ENCODE results near the gene EIF3J. TPM values are rescaled to one million over a fixed set of nuclear protein-coding genes. Genes with fewer than 3 reads are reported as not detected.

Gene EIF3J
- total and polyA plus RNA-seq, 4 donors, result 23.5 to 49.9 (median 39.6) TPM

DNA sequence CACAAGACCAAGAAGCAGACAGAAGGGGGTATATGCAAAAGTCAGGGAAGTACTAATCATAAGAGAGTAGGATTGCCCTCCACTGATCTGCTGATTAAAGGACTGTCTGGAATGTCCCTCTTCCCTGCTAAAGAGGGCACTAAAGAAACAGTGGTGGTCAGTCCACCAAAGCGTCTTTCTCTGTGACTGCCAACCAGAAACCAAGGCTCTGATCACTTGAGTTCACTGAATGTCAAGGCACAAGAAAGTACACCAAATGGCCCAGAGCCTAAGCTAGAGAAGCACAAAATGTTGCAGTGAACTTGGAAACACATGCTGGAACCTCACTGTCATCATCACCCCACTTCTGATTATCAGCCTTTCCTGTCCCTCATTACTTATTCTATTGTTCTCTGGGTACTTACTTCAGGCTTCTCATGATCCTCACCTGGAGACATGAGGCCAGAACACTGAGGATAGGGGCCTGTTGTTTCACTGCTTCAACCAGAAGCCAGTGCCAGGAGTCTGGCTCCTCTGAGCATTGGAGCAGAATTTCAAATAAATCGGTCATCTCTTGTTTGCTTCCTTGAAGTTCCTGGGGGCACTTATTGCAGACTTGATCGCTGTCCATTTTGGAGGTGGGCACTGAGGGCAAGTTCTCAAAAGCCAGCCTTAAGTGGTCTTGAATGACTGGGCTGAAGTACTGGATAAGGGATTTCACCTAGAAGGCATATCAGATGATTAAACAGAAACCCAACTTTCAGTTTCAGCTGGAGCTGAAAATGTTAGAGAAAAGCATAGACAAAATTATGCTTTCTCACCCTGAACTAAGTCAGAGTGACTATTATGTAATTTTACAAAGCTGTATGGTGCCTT is 58.9 kb downstream of the EIF3J start:
- no peaks in the 10 kb centered on the region for H3K9me3 ChIP-seq (ENCODE audit: control insufficient read depth in 4 of 4, low read length in 3 of 4)
- no peaks in the 10 kb centered on the region for H3K4me1 ChIP-seq (ENCODE audit: control insufficient read depth in 4 of 4, insufficient read depth in 4 of 4, low read length in 3 of 4)
- no peak for DNase-seq (ENCODE audit: low spot score)
- H3K27ac ChIP-seq (ENCODE audit: low read depth in 1 of 2, low read length in 2 of 2), result no peak overlapping the region
- H3K4me3 ChIP-seq (ENCODE audit: low read depth in 1 of 3, low read length in 3 of 3), result no peak overlapping the region
- 94% methylated on average over 3 of the region's 3 CpGs for WGBS
- H3K27me3 ChIP-seq (ENCODE audit: control insufficient read depth in 4 of 4, insufficient read depth in 4 of 4, low read length in 3 of 4), result no peaks in the 10 kb centered on the region
- H3K9ac ChIP-seq (ENCODE audit: low read depth in 1 of 2, low read length in 2 of 2), result no peak overlapping the region
- TF ChIP-seq RXRA (IDR thresholded peaks at IDR 0.05), result no peak
- no peak for TF ChIP-seq EGR1 (IDR thresholded peaks at IDR 0.05; ENCODE audit: low read depth in 2 of 2)
- TF ChIP-seq, protein P1, sequence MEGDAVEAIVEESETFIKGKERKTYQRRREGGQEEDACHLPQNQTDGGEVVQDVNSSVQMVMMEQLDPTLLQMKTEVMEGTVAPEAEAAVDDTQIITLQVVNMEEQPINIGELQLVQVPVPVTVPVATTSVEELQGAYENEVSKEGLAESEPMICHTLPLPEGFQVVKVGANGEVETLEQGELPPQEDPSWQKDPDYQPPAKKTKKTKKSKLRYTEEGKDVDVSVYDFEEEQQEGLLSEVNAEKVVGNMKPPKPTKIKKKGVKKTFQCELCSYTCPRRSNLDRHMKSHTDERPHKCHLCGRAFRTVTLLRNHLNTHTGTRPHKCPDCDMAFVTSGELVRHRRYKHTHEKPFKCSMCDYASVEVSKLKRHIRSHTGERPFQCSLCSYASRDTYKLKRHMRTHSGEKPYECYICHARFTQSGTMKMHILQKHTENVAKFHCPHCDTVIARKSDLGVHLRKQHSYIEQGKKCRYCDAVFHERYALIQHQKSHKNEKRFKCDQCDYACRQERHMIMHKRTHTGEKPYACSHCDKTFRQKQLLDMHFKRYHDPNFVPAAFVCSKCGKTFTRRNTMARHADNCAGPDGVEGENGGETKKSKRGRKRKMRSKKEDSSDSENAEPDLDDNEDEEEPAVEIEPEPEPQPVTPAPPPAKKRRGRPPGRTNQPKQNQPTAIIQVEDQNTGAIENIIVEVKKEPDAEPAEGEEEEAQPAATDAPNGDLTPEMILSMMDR (IDR thresholded peaks at IDR 0.05; ENCODE audit: low read depth, low read length, missing input control), result no peak
- no peak for TF ChIP-seq FOXA1 (IDR thresholded peaks at IDR 0.05)
- TF ChIP-seq, protein P2, sequence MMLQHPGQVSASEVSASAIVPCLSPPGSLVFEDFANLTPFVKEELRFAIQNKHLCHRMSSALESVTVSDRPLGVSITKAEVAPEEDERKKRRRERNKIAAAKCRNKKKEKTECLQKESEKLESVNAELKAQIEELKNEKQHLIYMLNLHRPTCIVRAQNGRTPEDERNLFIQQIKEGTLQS (IDR thresholded peaks at IDR 0.05), result no peak
- no peak for TF ChIP-seq NR2F2 (IDR thresholded peaks at IDR 0.05)
- no peak for TF ChIP-seq HNF4G (IDR thresholded peaks at IDR 0.05)
- no peak for TF ChIP-seq FOXA2 (IDR thresholded peaks at IDR 0.05)
- TF ChIP-seq GABPA (IDR thresholded peaks at IDR 0.05 in 1 of 2, conservative IDR thresholded peaks at IDR 0.05 in 1 of 2), result no peak
- no peak for TF ChIP-seq HNF4A (conservative IDR thresholded peaks at IDR 0.05)
- TF ChIP-seq, protein P3, sequence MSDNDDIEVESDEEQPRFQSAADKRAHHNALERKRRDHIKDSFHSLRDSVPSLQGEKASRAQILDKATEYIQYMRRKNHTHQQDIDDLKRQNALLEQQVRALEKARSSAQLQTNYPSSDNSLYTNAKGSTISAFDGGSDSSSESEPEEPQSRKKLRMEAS (IDR thresholded peaks at IDR 0.05), result no peak
- TF ChIP-seq YY1 (IDR thresholded peaks at IDR 0.05), result no peak
- no peak for TF ChIP-seq TAF1 (conservative IDR thresholded peaks at IDR 0.05)
- no peak for TF ChIP-seq RAD21 (IDR thresholded peaks at IDR 0.05)
- peaks cover 16 to 72% (median 47%) of the 10 kb centered on the region in 4 donors for H3K36me3 ChIP-seq (ENCODE audit: control insufficient read depth in 4 of 4, insufficient read depth in 3 of 4, low read depth in 1 of 4, low read length in 3 of 4)

DNA sequence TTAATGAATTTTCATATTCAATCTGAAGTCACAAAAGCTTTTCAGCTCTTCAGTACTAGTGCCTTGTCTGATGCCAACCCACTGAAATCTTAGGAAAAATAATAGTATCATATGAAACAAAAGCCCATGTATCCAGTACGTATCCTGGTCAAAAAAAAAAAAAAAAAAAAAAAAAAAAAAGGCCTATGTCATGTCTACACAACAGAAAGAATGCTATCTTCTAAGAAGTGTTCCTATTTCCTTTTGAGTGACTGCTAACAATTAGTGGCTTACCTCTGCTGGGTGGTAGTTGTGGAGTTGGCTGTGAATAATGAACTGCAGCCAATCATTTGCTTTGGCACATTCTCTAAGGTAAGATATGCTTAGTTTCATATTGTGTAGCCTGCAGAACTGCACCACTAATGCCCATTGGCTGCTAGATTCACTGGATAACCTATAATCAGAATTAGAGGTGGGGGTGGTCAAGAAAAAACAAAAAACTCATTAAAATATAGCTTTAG is 59.6 kb downstream of the EIF3J start:
- no peak for TF ChIP-seq TAF1 (conservative IDR thresholded peaks at IDR 0.05)
- TF ChIP-seq YY1 (IDR thresholded peaks at IDR 0.05), result no peak
- no peak for TF ChIP-seq GABPA (IDR thresholded peaks at IDR 0.05 in 1 of 2, conservative IDR thresholded peaks at IDR 0.05 in 1 of 2)
- TF ChIP-seq, protein P3 (IDR thresholded peaks at IDR 0.05), result no peak
- no peak for TF ChIP-seq NR2F2 (IDR thresholded peaks at IDR 0.05)
- TF ChIP-seq, protein P4, sequence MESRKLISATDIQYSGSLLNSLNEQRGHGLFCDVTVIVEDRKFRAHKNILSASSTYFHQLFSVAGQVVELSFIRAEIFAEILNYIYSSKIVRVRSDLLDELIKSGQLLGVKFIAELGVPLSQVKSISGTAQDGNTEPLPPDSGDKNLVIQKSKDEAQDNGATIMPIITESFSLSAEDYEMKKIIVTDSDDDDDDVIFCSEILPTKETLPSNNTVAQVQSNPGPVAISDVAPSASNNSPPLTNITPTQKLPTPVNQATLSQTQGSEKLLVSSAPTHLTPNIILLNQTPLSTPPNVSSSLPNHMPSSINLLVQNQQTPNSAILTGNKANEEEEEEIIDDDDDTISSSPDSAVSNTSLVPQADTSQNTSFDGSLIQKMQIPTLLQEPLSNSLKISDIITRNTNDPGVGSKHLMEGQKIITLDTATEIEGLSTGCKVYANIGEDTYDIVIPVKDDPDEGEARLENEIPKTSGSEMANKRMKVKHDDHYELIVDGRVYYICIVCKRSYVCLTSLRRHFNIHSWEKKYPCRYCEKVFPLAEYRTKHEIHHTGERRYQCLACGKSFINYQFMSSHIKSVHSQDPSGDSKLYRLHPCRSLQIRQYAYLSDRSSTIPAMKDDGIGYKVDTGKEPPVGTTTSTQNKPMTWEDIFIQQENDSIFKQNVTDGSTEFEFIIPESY (IDR thresholded peaks at IDR 0.05), result no peak
- TF ChIP-seq SP1 (IDR thresholded peaks at IDR 0.05), result no peak
- TF ChIP-seq, protein P2 (IDR thresholded peaks at IDR 0.05), result no peak
- TF ChIP-seq RAD21 (IDR thresholded peaks at IDR 0.05), result no peak
- TF ChIP-seq, protein P1 (IDR thresholded peaks at IDR 0.05; ENCODE audit: low read depth, low read length, missing input control), result no peak
- TF ChIP-seq FOXA2 (IDR thresholded peaks at IDR 0.05), result no peak
- TF ChIP-seq, protein P5, sequence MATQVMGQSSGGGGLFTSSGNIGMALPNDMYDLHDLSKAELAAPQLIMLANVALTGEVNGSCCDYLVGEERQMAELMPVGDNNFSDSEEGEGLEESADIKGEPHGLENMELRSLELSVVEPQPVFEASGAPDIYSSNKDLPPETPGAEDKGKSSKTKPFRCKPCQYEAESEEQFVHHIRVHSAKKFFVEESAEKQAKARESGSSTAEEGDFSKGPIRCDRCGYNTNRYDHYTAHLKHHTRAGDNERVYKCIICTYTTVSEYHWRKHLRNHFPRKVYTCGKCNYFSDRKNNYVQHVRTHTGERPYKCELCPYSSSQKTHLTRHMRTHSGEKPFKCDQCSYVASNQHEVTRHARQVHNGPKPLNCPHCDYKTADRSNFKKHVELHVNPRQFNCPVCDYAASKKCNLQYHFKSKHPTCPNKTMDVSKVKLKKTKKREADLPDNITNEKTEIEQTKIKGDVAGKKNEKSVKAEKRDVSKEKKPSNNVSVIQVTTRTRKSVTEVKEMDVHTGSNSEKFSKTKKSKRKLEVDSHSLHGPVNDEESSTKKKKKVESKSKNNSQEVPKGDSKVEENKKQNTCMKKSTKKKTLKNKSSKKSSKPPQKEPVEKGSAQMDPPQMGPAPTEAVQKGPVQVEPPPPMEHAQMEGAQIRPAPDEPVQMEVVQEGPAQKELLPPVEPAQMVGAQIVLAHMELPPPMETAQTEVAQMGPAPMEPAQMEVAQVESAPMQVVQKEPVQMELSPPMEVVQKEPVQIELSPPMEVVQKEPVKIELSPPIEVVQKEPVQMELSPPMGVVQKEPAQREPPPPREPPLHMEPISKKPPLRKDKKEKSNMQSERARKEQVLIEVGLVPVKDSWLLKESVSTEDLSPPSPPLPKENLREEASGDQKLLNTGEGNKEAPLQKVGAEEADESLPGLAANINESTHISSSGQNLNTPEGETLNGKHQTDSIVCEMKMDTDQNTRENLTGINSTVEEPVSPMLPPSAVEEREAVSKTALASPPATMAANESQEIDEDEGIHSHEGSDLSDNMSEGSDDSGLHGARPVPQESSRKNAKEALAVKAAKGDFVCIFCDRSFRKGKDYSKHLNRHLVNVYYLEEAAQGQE (IDR thresholded peaks at IDR 0.05), result no peak
- no peak for TF ChIP-seq JUND (IDR thresholded peaks at IDR 0.05)
- TF ChIP-seq RXRA (IDR thresholded peaks at IDR 0.05), result no peak
- no peak for DNase-seq (ENCODE audit: low spot score)
- Histone ChIP-seq H3K27me3 (ENCODE audit: control insufficient read depth in 4 of 4, insufficient read depth in 4 of 4, low read length in 3 of 4) (no peaks in the 10 kb centered on the region), H3K4me3 (ENCODE audit: low read depth in 1 of 3, low read length in 3 of 3) (no peak overlapping the region), H3K27ac (ENCODE audit: low read depth in 1 of 2, low read length in 2 of 2) (no peak overlapping the region), H3K4me1 (ENCODE audit: control insufficient read depth in 4 of 4, insufficient read depth in 4 of 4, low read length in 3 of 4) (no peaks in the 10 kb centered on the region), H3K9ac (ENCODE audit: low read depth in 1 of 2, low read length in 2 of 2) (no peak overlapping the region), H3K9me3 (ENCODE audit: control insufficient read depth in 4 of 4, low read length in 3 of 4) (no peaks in the 10 kb centered on the region), H3K36me3 (ENCODE audit: control insufficient read depth in 4 of 4, insufficient read depth in 3 of 4, low read depth in 1 of 4, low read length in 3 of 4) (peaks cover 13 to 68% (median 41%) of the 10 kb centered on the region in 4 donors)
- WGBS, result 97% methylated on average over 1 of the region's 1 CpG

Data from liver (tissue), 9 donors.